ENCODE data around the gene MRPL33.

MRPL33 gene

DNA sequence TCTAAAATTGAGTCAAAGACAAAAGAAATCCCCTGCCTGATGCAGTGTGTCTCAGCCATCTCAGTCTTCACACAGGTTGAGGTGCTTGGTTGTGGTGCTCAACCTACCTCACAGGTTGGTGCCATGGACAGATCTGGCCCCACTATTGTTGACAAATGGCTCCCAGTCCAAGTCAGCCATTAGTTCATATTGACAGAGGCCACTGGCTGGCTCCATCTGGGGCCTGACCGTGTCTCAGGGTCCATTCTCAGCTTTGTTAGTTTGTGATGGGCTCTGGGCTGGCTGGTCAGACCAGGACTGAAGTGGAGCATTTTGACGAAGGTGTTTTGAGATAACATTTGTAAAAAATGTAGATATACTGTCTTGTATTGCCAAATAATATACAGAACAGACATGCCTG lies 36.9 kb downstream of the MRPL33 start:
- DNase-seq (ENCODE audit: low read depth, low spot score) = no peak

GRCh38 chr2:27808984-27809383 lies 37.5 kb downstream of the MRPL33 start:
- no peak for DNase-seq (ENCODE audit: low read depth, low spot score)

DNA sequence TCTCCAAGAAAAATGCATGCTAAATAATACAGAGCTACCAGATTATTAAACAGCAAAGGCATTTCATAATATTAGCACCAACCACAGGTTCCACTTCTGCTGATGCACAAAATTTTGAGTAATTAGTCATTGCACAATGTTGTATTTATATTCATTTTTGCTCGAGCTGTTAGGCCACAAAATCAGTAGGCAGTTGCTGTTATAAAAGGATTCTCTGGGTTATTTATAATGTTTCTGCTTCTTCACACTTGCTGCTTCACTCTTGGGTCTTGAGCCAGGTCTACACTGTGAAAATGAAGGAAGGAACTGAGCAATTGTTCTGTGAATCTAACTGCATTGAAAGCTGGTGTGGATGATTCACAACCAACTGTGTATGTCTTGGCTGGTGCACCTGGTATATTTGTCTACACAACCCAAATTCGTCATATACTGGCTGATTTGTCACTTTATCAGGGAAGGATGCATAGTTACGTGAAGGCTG lies 38.3 kb downstream of the MRPL33 start:
- DNase-seq (ENCODE audit: low read depth, low spot score) = no peak

- DNase-seq (ENCODE audit: low read depth, low spot score) = no peak
Measured at GRCh38 chr2:27810455-27810854, 38.9 kb downstream of the MRPL33 start.

GRCh38 chr2:27811768-27812167 lies 40.2 kb downstream of the MRPL33 start:
- no peak for DNase-seq (ENCODE audit: low read depth, low spot score)

DNA sequence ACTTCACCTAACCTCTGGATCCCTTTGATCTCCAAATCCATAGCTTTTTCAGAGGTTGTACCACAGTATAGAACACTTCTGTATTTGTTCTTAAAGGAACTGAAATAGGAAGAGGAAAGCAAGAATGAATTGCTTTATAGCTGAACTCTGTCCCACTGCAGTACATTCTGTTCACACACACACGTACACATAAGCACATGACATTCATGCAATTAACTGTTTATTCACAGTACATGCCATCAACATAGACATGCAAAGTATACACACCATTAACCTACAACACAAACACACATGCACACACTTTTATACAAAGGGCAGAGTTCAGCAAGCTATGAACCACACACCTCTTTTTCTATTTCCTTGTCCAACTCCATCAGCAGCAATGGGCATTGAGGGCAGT lies 43.2 kb downstream of the MRPL33 start:
- DNase-seq (ENCODE audit: low read depth, low spot score) = no peak

- DNase-seq (ENCODE audit: low read depth, low spot score) = no peak
Measured at GRCh38 chr2:27815860-27816438, 44.4 kb downstream of the MRPL33 start.

- no peak for DNase-seq (ENCODE audit: low read depth, low spot score)
Measured at GRCh38 chr2:27822049-27822448, 50.5 kb downstream of the MRPL33 start.

DNA sequence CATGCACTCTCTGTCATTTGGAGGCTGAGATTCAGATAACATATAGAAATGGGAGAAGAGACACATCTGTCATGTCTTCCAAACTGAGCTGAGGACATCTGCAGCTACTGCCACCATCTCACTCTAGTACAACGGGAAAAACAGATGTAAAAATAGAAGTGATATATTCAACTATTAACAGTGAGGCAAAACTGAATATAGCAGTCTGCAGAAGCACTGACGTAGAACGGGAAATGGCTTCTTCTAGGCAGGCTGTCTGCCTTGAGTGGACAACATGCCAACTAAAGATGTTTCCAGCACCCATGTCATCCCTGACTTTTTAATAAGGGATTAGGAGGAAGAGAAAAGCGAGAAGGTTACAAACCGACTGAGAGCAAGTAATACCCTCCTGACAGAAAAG lies 51.6 kb downstream of the MRPL33 start:
- DNase-seq (ENCODE audit: low read depth, low spot score) = no peak

DNA sequence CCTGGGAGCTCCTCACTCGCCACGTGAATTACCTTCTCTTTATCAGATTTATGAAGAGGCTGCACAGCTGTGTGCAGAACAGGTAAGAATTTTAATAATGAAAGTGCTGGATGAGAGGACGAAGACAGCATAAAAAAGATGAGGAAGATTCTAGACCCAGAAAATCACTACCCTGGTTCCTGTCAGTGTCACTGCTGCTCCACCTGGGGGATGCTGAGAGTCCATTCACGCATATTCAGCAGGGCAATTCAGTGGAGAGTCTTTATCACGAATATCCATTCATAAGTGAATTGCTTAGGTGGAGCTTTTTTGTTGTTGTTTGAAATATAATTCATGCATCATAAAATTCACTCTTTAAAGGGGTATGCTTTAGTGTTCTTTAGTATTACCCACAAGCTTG lies 52.0 kb downstream of the MRPL33 start:
- no peak for DNase-seq (ENCODE audit: low read depth, low spot score)

- DNase-seq (ENCODE audit: low read depth, low spot score) = no peak
Measured at GRCh38 chr2:27824401-27824800, 52.9 kb downstream of the MRPL33 start.

- DNase-seq (ENCODE audit: low read depth, low spot score) = no peak
Measured at GRCh38 chr2:27828305-27828704, 56.8 kb downstream of the MRPL33 start.

Data from brain pericyte (primary cell).